SK-N-SH treated with all-trans-retinoic acid at 6 μM for 48 hours (cell line): ENCODE results near the gene PRDM5.

ENCODE experiments used
- ATAC-seq: fragments of 200-7000 bp; cut with Tn5 transposase; 3 replicates; pipeline ENCODE4 v1.9.1; 2020; ENCODE audit warnings: mild to moderate bottlenecking, moderate library complexity
- ARNTL ChIP-seq: fragments of 450-650 bp; formaldehyde crosslinking; IDR thresholded peaks from 2 replicates; pipeline ENCODE4 v1.5.0; 2020; ENCODE audit warnings: low read depth, mild to moderate bottlenecking, moderate library complexity, borderline replicate concordance
- BACH2 ChIP-seq: fragments of 250-450 bp; sonication (Bioruptor Pico); IDR thresholded peaks from 2 replicates; pipeline ENCODE4 v1.9.0; 2021; ENCODE audit warnings: mild to moderate bottlenecking, borderline replicate concordance
- ESRRG ChIP-seq: fragments of 250-450 bp; sonication (Bioruptor Pico); IDR thresholded peaks from 2 replicates; pipeline ENCODE4 v1.6.1; 2021; ENCODE audit warnings: mild to moderate bottlenecking
- GLIS3 ChIP-seq: fragments of 250-450 bp; sonication (Bioruptor Pico); IDR thresholded peaks from 2 replicates; pipeline ENCODE4 v1.5.0; 2020; ENCODE audit warnings: mild to moderate bottlenecking, moderate library complexity
- ISL1 ChIP-seq: fragments of 250-450 bp; sonication (Bioruptor Pico); IDR thresholded peaks from 2 replicates; pipeline ENCODE4 v2.1.2; 2022; ENCODE audit warnings: mild to moderate bottlenecking, moderate library complexity
- OSR1 ChIP-seq: fragments of 250-450 bp; sonication (Bioruptor Pico); IDR thresholded peaks from 2 replicates; pipeline ENCODE4 v1.8.0; 2022; ENCODE audit warnings: moderate library complexity, mild to moderate bottlenecking, inconsistent platforms
- PPARA ChIP-seq: fragments of 250-450 bp; sonication (Bioruptor Pico); IDR thresholded peaks from 2 replicates; pipeline ENCODE4 v1.5.0; 2020; ENCODE audit warnings: mild to moderate bottlenecking, borderline replicate concordance
- RARB ChIP-seq: fragments of 250-450 bp; sonication (Bioruptor Pico); IDR thresholded peaks from 2 replicates; pipeline ENCODE4 v1.8.0; 2021; ENCODE audit warnings: mild to moderate bottlenecking, moderate library complexity
- SNAI2 ChIP-seq: fragments of 250-450 bp; sonication (Bioruptor Pico); IDR thresholded peaks from 2 replicates; pipeline ENCODE4 v1.5.0; 2020; ENCODE audit warnings: mild to moderate bottlenecking, moderate library complexity
- TCF4 ChIP-seq: fragments of 250-450 bp; sonication (Bioruptor Pico); IDR thresholded peaks from 2 replicates; pipeline ENCODE4 v1.8.0; 2021; ENCODE audit warnings: mild to moderate bottlenecking, moderate library complexity, borderline replicate concordance
- TOX ChIP-seq: fragments of 250-450 bp; sonication (Bioruptor Pico); IDR thresholded peaks from 2 replicates; pipeline ENCODE4 v1.8.0; 2021; ENCODE audit warnings: mild to moderate bottlenecking, moderate library complexity, borderline replicate concordance
- ZC3H10 ChIP-seq: fragments of 250-450 bp; sonication (Bioruptor Pico); IDR thresholded peaks from 2 replicates; pipeline ENCODE4 v1.5.1; 2021; ENCODE audit warnings: mild to moderate bottlenecking, moderate library complexity
- ZFP3 ChIP-seq: fragments of 250-450 bp; sonication (Bioruptor Pico); IDR thresholded peaks from 2 replicates; pipeline ENCODE4 v1.5.0; 2020; ENCODE audit warnings: mild to moderate bottlenecking, moderate library complexity
- ZFP30 ChIP-seq: fragments of 450-650 bp; formaldehyde crosslinking; IDR thresholded peaks from 2 replicates; pipeline ENCODE4 v1.5.0; 2022; ENCODE audit warnings: mild to moderate bottlenecking, moderate library complexity
- ZNF565 ChIP-seq: fragments of 450-650 bp; formaldehyde crosslinking; conservative IDR thresholded peaks from 2 replicates; pipeline ENCODE4 v1.5.0; 2020; ENCODE audit warnings: low read depth, mild to moderate bottlenecking, moderate library complexity
- ZNF70 ChIP-seq: fragments of 450-650 bp; formaldehyde crosslinking; IDR thresholded peaks from 2 replicates; pipeline ENCODE4 v1.5.0; 2020; ENCODE audit warnings: mild to moderate bottlenecking, moderate library complexity
- ZNF8 ChIP-seq: fragments of 450-650 bp; formaldehyde crosslinking; IDR thresholded peaks from 2 replicates; pipeline ENCODE4 v1.5.0; 2020; ENCODE audit warnings: mild to moderate bottlenecking, moderate library complexity
- TF ChIP-seq, protein P1 (sequence below): fragments of 250-450 bp; sonication (Bioruptor Pico); IDR thresholded peaks from 2 replicates; pipeline ENCODE4 v1.5.1; 2021; ENCODE audit warnings: mild to moderate bottlenecking, moderate library complexity
- TF ChIP-seq, protein P2 (sequence below): fragments of 250-450 bp; sonication (Bioruptor Pico); IDR thresholded peaks from 2 replicates; pipeline ENCODE4 v1.8.0; 2021; ENCODE audit warnings: low read depth, mild to moderate bottlenecking, moderate library complexity, borderline replicate concordance
- TF ChIP-seq, protein P3 (sequence below): fragments of 250-450 bp; sonication (Bioruptor Pico); IDR thresholded peaks from 2 replicates; pipeline ENCODE4 v1.8.0; 2020; ENCODE audit warnings: mild to moderate bottlenecking, moderate library complexity, borderline replicate concordance
- TF ChIP-seq, protein P4 (sequence below): fragments of 250-450 bp; sonication (Bioruptor Pico); IDR thresholded peaks from 2 replicates; pipeline ENCODE4 v1.5.0; 2020; ENCODE audit warnings: mild to moderate bottlenecking, moderate library complexity

Gene PRDM5

GRCh38 chr4:120881846-120882245 is 40.7 kb downstream of the PRDM5 start (continued):
- TF ChIP-seq, protein P1, sequence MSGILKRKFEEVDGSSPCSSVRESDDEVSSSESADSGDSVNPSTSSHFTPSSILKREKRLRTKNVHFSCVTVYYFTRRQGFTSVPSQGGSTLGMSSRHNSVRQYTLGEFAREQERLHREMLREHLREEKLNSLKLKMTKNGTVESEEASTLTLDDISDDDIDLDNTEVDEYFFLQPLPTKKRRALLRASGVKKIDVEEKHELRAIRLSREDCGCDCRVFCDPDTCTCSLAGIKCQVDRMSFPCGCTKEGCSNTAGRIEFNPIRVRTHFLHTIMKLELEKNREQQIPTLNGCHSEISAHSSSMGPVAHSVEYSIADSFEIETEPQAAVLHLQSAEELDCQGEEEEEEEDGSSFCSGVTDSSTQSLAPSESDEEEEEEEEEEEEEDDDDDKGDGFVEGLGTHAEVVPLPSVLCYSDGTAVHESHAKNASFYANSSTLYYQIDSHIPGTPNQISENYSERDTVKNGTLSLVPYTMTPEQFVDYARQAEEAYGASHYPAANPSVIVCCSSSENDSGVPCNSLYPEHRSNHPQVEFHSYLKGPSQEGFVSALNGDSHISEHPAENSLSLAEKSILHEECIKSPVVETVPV (CRISPR knock-in tag): no peak

GRCh38 chr4:120881351-120881750 is 41.2 kb downstream of the PRDM5 start:
- TF ChIP-seq, protein P2, sequence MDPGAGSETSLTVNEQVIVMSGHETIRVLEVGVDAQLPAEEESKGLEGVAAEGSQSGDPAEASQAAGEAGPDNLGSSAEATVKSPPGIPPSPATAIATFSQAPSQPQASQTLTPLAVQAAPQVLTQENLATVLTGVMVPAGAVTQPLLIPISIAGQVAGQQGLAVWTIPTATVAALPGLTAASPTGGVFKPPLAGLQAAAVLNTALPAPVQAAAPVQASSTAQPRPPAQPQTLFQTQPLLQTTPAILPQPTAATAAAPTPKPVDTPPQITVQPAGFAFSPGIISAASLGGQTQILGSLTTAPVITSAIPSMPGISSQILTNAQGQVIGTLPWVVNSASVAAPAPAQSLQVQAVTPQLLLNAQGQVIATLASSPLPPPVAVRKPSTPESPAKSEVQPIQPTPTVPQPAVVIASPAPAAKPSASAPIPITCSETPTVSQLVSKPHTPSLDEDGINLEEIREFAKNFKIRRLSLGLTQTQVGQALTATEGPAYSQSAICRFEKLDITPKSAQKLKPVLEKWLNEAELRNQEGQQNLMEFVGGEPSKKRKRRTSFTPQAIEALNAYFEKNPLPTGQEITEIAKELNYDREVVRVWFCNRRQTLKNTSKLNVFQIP (CRISPR knock-in tag): no peak
- TF ChIP-seq ARNTL (CRISPR knock-in tag) (no peak), ZC3H10 (CRISPR knock-in tag) (no peak), OSR1 (CRISPR knock-in tag) (no peak), ZNF70 (CRISPR knock-in tag) (no peak), ESRRG (CRISPR knock-in tag) (no peak), PPARA (CRISPR knock-in tag) (no peak), TCF4 (CRISPR knock-in tag) (no peak), TOX (CRISPR knock-in tag) (no peak), SNAI2 (no peak), GLIS3 (CRISPR knock-in tag) (no peak), RARB (CRISPR knock-in tag) (no peak), ZFP3 (CRISPR knock-in tag) (no peak), ISL1 (CRISPR knock-in tag) (no peak), ZNF565 (CRISPR knock-in tag) (no peak)
- TF ChIP-seq, protein P3, sequence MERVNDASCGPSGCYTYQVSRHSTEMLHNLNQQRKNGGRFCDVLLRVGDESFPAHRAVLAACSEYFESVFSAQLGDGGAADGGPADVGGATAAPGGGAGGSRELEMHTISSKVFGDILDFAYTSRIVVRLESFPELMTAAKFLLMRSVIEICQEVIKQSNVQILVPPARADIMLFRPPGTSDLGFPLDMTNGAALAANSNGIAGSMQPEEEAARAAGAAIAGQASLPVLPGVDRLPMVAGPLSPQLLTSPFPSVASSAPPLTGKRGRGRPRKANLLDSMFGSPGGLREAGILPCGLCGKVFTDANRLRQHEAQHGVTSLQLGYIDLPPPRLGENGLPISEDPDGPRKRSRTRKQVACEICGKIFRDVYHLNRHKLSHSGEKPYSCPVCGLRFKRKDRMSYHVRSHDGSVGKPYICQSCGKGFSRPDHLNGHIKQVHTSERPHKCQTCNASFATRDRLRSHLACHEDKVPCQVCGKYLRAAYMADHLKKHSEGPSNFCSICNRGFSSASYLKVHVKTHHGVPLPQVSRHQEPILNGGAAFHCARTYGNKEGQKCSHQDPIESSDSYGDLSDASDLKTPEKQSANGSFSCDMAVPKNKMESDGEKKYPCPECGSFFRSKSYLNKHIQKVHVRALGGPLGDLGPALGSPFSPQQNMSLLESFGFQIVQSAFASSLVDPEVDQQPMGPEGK (CRISPR knock-in tag): no peak
- TF ChIP-seq, protein P1 (CRISPR knock-in tag): no peak
- ATAC-seq: no peak

- TF ChIP-seq TCF4 (CRISPR knock-in tag) (no peak), SNAI2 (no peak), BACH2 (CRISPR knock-in tag) (no peak), ESRRG (CRISPR knock-in tag) (no peak)
- ATAC-seq: no peak
Observed at GRCh38 chr4:120877021-120877420, 45.5 kb downstream of the PRDM5 start.

- no peak for ATAC-seq
- TF ChIP-seq TOX (CRISPR knock-in tag) (no peak), OSR1 (CRISPR knock-in tag) (no peak), GLIS3 (CRISPR knock-in tag) (no peak), ZFP30 (CRISPR knock-in tag) (no peak), ZNF565 (CRISPR knock-in tag) (no peak), ZNF70 (CRISPR knock-in tag) (no peak), ESRRG (CRISPR knock-in tag) (no peak), ISL1 (CRISPR knock-in tag) (no peak), ZNF8 (CRISPR knock-in tag) (no peak)
- TF ChIP-seq, protein P2 (CRISPR knock-in tag): no peak
- TF ChIP-seq, protein P4, sequence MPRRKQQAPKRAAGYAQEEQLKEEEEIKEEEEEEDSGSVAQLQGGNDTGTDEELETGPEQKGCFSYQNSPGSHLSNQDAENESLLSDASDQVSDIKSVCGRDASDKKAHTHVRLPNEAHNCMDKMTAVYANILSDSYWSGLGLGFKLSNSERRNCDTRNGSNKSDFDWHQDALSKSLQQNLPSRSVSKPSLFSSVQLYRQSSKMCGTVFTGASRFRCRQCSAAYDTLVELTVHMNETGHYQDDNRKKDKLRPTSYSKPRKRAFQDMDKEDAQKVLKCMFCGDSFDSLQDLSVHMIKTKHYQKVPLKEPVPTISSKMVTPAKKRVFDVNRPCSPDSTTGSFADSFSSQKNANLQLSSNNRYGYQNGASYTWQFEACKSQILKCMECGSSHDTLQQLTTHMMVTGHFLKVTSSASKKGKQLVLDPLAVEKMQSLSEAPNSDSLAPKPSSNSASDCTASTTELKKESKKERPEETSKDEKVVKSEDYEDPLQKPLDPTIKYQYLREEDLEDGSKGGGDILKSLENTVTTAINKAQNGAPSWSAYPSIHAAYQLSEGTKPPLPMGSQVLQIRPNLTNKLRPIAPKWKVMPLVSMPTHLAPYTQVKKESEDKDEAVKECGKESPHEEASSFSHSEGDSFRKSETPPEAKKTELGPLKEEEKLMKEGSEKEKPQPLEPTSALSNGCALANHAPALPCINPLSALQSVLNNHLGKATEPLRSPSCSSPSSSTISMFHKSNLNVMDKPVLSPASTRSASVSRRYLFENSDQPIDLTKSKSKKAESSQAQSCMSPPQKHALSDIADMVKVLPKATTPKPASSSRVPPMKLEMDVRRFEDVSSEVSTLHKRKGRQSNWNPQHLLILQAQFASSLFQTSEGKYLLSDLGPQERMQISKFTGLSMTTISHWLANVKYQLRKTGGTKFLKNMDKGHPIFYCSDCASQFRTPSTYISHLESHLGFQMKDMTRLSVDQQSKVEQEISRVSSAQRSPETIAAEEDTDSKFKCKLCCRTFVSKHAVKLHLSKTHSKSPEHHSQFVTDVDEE (CRISPR knock-in tag): no peak
- TF ChIP-seq, protein P1 (CRISPR knock-in tag): no peak
Observed at GRCh38 chr4:120874792-120875774, 47.4 kb downstream of the PRDM5 start.
